Germinal center (tissue), 1 donor: ENCODE measurements around the gene FCHSD2.

ENCODE experiments used
- DNase-seq: peaks from one replicate; pipeline ENCODE4 v3.0.0; 2012; ENCODE audit warnings: mixed read lengths, low spot score

The FCHSD2 gene

DNA sequence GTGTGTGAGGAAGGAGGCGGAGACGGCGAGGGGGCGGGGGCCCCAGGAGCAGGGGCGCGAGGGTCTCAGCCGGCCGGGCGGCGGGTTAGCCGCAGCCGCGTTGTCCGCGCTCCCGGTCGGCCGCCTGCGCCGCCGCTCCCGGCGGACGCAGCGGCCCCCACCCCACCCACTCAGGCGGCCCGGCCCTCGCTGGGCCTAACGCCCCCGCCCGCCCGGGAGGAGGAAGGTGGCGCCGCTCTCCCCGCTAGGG, at the start of gene FCHSD2:
Gene FCHSD2, minus strand, starts transcription at position 191 of the 250 bp plus-strand sequence. CDS start 441 bp downstream, outside the sequence.
- no peak for DNase-seq

DNA sequence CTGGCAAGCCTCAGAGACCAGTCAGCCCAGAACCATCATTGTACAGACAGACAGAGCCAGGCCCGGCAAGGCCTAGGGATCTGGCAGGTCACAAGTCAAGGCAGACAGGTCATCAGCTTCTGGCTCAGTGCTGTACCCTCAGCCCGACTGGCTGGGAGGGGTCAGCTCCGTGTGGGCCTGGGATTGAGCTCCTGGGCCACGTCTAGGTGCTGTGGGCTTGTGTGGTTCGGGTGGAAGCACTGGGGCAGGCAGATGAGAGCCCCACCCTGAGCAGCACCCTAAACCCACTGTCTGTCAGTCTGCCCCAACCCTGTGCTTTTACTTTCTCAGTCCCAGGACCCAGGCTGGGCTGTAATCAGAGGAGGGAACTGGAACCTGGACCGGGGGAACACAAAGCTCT, 49.0 kb upstream of the FCHSD2 start:
- DNase-seq, result no peak

DNA sequence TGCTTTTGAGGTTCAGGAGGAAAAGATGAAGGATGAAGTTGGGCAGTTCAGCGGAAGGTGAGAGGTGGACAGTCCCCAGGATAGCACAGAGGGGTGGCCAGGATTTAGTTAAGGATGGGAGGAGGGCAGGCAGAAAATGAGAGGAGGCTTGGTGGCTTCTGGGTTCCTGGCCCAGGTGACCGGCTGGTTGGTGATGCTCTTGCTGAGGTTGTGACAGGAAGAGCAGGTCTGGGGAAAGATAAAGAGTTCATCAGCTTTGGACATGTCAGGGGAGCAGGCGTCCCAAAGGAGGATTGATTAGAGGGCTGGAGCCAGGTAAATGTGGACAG, 48.4 kb upstream of the FCHSD2 start:
- no peak for DNase-seq

DNA sequence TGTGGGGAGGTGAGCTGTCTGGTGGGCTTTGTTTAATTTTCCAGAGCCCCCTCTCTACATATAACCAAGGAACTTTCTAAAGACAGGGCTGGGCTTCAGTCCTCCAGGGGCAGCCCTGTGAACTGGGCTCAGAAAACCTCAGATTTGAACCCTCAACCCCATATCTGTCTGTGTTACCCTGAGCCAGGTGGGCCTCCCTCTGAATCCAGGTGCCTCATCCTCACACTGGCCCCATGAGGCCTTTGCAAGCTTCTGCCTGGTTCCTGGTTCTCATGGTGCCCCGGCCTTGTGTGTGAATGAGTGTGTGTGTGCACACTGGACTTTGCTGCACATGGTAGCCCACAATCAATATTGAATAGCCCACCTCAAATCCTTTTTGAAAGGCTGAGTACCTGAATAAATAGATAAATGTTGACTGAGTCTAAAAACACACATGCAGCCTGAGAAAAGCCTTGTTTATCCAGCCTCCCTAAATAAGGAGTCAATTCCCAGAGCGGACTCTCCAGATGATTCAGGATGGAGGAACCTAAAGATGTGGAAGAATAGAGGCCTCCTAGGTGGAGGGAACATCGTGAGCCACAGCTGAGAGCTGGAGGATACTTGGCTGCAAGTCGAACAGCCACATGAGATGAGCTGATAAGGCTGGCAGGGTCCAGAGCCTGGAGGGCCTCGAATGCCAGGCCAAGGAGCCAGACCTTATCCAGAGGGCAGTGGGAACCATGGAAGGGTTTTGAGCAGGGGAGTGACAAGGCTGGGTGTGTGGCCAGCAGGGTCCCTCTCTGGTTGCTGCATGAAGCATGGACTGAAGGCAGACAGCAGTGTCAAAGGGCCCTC, 47.8 kb upstream of the FCHSD2 start:
- DNase-seq, result no peak

DNA sequence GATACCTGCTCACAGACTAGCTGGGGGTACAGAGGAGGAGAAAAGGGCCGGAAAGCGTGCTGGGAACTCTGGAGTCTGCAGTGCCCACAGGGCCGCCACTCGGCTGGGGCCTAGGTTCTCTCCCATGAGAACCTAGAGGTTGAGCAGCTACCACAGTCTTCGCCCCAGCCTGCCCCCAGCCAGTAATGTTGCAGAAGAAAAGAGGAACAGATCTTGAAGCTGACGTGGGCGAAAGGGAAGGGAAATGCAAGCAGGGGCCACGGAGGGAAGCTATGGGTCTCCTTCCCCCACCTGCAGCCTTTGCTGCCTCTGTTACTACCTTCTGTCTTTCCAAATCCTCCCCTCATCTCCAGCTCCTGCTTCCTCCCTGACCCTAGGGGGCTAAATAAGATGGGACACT, 47.2 kb upstream of the FCHSD2 start:
- DNase-seq, result peak; percentile 72

DNA sequence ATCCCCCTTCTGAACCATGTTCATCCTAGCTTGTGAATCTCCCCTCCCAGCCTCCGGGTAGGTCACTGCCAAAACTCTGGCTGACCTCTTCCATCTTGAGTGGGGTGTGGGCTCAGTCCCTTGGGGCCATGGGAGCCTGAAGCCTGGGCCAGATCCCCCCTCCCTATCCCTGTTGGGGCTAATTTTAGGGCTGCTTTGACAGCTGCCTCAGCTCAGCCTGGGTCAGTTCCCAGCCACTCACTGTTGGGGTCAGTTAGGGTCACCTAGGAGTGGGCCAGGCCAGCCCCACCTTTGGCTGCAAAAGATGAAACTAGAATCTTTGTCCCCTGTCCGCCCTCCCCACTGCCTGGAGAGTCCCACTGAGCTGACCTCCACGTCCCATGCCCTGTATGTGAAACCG, 46.2 kb upstream of the FCHSD2 start:
- no peak for DNase-seq

DNA sequence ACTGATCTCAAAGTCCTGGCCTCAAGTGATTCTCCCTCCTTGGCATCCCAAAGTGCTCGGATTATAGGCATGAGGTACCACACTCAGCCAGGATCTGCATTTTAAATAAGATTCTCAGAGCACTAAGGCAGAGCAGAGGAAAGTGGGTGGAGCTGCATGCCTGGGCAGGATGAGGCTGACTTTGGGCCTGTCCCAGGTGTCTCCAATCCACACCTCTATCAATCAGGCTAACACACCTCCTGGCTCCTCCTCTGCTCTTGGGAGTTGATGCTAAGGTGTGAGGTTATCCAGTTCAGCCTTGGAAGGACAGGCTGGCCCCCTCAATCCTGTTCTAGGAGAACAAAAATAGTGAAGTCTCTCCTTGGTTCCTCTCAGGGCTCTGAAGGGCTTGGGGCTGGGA, 45.7 kb upstream of the FCHSD2 start:
- DNase-seq, result no peak

DNA sequence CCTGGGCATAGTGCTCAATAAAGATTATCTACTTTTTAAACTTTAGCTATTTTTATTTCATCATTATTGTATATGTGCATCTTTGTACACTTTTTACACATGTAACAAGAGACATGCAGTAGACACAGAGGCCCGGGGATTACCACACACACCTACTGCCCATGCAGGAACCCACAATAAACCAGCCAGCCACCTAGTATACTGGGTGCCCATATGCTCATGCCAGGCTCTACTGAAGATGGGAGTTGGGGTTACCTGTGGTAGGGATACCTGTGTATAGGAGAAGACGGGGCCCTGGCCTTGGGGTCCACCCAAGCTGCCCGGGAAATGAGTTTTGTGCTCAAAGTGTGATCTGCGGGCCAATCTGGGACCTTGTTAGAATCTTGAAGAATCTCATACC, 44.8 kb upstream of the FCHSD2 start:
- no peak for DNase-seq

DNA sequence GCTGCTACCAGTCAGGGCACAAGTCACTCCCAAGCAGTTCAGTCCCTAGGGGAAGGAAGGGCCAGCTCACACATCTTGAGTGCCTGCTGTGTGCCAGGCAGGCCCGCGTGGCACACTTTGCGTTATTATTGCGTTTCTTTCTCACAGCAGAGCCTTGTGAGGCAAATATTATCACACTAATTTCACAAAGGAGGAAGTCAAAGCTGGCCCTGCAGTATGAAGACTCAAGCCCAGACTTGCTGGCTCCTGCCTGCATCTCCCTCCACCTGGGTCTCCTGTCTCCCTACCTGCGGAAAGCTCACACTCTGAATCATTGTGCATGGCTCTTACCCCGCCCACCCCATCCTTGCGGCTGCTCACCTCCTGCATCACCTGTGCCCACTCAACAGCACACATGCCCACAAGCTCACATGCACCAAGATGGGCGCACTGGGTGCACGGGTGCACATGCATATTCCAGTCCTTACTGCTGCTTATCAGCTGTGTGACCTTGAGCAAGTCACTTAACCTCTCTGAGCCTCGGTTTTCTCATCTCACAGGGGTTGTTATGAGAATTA, 44.3 kb upstream of the FCHSD2 start:
- DNase-seq, result no peak

DNA sequence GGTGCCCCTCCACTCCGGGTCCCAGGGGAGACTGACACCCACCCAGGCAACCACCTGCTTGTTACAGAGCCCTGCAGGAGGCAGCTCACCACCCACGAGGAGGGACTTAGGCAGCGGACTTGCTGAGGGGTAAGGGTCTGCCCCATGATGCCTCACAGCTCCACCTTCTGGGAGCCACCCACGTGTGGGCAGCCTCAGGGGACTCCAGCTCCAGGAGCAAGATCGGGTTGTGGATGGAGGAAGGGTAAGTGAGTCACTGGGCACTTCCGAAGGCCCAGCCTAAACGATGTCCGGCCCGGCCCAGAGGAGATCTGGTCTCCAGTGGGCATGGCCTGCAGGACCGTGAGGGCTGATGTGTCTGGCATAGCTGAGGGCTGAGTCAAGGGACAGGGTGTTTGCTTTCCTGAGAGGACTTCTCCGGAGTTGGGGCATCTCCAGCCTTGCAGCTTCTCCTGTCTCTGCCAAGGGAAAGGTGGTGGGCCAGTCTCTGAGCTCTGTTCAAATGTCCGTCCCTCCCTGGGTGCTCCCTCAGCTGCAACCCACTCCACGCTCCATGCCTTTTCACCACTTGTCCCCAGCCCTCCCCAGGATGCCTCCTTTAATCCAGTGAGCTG, 43.7 kb upstream of the FCHSD2 start:
- no peak for DNase-seq

DNA sequence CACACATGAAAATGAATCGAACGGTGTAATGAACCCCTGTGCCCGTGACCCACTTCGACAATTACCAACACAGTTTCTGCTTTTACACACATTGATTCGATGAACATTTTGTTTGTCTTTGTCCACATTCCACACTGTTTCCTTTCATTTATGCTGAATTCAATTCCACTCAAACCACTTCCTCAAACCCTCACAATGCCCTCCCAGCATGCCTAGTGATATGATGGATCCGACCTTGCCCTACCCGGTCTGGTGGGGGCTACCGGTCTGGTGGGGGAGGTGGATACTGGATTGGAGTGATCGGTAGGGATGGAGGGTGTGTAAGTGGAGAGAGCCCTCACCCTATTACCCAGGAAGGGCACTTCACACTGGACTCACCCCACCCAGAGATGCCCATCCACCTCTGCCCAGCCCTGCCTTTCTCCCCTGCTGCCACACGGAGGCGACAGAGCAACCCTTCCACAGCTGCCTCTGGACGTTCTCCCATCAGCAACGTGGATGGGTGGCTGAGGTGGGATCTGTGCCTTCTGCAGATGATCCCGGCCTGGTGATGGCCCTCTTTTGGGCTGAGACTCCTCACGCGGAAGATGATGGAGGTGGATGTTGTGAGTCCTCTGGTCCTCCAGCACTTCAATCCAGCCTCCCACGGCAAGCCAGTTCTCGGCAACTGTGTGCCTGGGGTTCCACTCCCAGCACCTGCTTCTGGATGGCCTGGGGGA, 43.0 kb upstream of the FCHSD2 start:
- DNase-seq, result peak; percentile 72

DNA sequence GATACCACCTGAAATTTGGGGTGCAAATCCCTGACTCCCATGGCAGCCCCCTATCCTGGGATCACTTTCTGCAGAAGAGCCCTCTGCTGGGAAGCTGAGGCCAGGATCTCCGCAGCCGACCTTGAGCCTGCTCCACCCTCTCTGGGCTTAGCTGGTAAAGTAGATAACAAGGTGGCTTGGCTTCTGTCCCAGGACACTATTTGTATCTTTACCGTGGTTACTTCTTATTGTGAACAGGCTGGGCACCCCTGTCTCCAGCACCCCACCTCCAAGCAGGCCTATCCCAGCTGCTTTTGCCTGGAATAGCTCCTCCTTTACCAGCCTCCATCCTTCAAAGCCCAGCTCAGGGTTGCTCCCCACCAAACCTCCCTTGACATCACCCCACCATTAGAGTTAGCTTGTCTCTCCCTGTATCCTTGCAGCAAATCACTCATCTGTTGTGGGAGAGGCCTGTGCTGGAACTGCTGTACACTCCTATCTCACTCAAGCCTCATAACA, 40.8 kb upstream of the FCHSD2 start:
- no peak for DNase-seq

DNA sequence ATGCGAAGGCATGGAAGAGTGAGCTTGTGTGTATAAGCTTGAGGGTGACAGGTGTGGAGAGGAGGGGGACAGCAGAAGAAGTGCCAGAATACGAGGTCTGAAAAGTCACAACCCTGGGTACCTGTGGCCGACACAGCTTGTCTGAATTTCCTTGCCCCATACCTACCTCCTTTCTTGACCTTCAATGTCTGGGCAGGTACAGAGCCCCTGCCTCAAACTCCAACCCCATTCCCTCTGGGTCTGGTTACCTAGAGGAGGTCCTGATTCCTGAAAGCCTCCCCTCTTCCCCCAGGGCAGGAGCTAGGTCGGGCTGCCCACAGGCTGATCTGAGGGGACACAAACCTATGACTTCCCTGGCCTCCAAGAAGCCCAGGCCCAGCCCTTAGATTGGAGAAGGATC, 36.6 kb upstream of the FCHSD2 start:
- DNase-seq, result no peak

DNA sequence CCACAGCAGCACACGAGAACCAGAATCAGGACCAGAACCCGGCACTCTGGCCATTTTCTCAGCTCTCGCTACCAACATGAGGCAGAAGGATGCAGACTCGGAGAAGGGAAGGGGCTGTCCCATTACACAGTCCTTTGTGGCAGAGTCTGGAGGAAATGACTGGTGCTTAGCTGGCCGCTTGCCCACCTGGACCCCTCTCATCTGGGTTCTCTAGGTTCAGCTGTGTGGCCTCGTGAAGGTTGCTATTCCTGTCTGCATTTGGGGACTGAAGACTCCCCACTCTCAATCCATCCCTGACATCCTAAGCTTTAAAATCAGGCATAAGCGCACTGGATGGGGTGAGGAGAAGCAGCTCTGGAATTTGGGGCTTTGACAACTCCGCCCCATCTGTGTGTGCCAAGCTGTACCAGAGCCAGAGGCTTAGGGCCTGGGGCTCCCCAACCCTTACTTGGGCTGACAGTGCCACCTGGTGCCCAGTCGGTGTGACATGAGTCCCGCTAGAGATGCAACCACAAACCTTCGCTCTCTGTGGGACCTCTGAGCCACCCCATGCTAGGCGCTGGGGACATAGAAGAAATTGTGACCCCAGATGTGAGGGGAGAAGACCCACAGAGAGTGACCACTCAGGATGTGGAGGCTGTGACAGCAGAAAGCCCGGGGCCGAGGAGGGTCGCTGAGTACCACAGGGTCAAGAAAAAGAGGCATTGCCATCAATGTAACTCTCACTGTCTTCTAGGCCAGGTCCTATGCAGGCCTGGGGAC, 35.8 kb upstream of the FCHSD2 start:
- DNase-seq, result peak; percentile 92

DNA sequence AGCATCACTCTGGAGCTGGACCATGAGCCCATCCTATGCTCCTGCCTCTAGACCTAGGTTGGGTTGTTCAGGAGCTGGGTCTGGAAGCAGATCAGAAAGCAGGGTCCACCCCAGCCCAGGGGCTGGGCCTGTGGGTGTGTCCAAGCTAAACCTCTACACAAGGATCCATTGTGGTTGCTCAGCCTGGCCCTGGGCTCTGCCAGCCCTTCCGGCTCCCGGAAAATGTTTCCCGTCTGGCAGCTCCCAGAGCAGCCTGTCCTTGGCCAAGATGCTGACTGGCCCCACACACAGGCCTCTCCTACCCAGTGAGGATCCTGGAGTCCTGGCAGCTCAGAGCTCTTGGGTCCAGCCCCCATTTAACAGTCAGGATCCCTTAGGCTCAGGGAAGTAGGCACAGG, 35.3 kb upstream of the FCHSD2 start:
- no peak for DNase-seq

DNA sequence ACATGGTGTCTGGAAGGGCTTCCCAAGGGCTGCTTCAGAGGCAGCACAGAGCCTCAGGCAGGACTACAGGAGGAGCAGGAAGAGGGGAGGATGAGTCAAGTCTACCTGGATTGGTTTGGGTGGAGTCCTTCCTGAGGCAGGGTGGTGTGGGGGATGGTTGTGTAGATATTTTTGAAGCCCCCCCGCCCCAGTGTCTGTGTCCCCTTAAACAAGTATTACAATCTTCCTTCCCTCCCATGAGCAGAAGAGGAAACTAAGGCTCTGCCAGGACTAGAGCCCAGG, 34.7 kb upstream of the FCHSD2 start:
- DNase-seq, result no peak

DNA sequence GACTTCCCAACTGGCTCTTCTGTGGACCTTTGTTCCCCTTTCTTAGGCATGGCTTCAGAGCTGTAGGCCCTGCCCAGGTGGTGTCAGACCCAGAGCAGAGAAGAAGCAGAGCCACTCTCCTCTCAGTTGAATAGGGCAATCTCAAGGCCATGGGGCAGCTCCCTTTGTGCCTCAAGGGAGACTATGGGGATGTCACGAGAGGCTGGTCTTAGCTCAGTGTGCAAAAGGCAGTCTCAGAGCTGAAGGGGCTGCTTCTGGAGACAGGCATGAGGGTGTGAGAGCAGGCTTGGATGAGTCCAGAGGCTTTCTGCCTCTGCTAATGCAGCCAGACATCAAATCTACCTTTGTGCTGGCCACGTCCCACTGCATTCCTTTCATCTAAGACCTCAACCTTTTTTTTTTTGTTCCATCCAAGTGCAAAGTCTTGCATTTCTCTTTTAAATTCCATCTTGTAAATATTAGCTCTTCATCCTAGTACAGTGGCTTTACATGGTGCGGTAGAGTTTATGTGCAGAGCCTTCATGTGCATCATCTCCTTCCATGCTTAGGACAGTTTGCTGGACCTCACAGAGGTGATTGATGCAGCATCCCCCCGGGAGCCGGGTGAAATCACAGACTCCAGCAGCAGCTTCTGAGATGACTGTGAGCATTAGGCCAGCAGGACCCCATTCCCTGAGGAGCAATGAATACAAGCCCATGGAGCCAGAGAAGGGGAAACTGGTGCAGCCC, 34.2 kb upstream of the FCHSD2 start:
- DNase-seq, result no peak

DNA sequence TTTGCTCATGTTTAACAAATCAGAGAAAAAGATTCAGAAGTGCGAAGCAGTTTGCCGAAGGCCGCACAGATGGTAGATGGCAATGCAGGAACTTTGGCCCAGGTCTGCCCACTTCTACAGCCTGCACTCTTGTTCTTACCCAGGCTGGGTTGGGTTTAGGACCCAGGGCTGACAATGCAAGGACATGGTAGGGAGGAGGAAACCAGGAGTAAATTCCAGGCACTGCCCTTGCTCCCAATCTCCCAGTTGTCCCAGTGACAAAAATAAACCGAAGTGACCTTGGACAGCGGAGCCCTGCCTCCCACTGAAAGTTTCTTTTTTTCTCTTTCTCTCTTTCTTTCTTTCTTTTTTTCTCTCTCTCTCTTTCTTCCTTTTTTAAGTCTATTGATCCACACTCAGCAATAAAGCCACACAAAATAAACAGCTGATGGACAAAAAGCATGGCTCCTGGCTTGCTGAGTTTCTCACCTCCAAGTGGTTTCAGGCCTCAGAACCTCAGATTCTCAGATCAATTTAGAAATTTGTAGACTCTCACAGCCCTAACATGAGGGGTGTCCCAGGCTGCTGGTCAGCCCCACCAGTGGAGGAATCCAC, 33.5 kb upstream of the FCHSD2 start:
- DNase-seq, result no peak

DNA sequence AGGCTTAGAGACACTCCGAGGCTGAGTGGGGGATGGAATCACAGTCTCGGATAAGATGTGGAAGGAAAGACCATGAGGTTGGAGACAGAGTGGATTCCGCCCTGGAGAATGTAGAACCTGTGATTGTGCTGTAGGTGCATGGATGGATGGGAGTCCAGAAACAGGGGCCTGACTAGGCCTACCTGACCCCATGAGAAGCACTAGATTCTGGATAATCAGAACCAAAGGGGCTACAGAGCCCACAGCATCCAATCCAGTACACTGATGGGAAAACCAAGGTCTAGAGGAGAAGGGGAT, 32.3 kb upstream of the FCHSD2 start:
- DNase-seq, result no peak

DNA sequence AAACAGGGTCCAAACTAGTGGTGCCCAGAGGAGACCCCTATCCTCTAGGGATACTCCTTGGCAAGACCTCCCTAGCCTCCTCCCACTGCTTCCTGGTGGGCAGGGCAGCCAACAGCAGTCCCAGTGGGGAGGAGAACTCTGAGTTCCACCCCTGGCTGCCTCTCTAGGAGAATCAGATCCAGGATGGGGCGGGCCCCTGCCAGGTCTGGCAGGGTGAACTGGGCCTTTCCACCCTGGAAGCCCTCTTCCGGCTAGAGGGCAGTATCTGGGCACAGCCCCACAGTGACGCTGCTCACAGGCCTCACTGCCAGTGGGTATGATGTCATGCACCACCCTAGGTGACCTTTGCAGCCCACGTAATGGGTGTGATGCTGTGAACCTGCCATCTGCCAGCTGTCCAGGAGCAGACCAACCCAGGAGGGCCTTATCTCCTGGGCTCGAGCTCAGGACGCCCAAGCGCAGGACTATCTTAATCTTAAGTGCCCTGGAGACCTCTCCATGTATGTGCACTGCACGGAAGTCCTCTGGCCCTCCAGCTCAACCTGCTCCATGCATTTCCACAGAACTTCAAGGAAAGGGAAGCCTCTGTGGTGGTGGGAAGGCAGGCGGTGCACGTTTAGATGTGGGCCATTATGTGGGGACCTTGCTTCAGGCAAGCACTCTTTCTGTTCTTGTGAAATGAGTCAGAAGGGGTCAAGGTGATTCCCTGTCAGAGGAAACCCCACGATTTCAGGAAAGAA, 31.8 kb upstream of the FCHSD2 start:
- no peak for DNase-seq
